ENCODE results near the gene PRKN.

PRKN gene

GRCh38 chr6:161750686-161751085 is 976.9 kb downstream of the PRKN start:
- H3K4me3 ChIP-seq (ENCODE audit: low read depth, low read length): no peak overlapping the region
- TF ChIP-seq MYC (IDR thresholded peaks at IDR 0.05; ENCODE audit: low read depth, low read length) (no peak), POLR2A (IDR thresholded peaks at IDR 0.05; ENCODE audit: extremely low read depth, insufficient read length) (no peak), MAX (IDR thresholded peaks at IDR 0.05; ENCODE audit: low read depth, low read length) (no peak), CTCF (IDR thresholded peaks at IDR 0.05; ENCODE audit: low read depth, low read length) (no peak)
- no peak for DNase-seq (ENCODE audit: low read depth)

- no peak for DNase-seq (ENCODE audit: low read depth)
- H3K4me3 ChIP-seq (ENCODE audit: low read depth, low read length): no peak overlapping the region
- TF ChIP-seq CTCF (IDR thresholded peaks at IDR 0.05; ENCODE audit: low read depth, low read length): no peak
- no peak for TF ChIP-seq POLR2A (IDR thresholded peaks at IDR 0.05; ENCODE audit: extremely low read depth, insufficient read length)
- no peak for TF ChIP-seq MAX (IDR thresholded peaks at IDR 0.05; ENCODE audit: low read depth, low read length)
- TF ChIP-seq MYC (IDR thresholded peaks at IDR 0.05; ENCODE audit: low read depth, low read length): no peak
Measured at GRCh38 chr6:161749576-161749975, 978.0 kb downstream of the PRKN start.

- peak; percentile 50 for DNase-seq (ENCODE audit: low read depth)
- peak; percentile 73 for TF ChIP-seq CTCF (IDR thresholded peaks at IDR 0.05; ENCODE audit: low read depth, low read length)
- TF ChIP-seq POLR2A (IDR thresholded peaks at IDR 0.05; ENCODE audit: extremely low read depth, insufficient read length): no peak
- H3K4me3 ChIP-seq (ENCODE audit: low read depth, low read length): no peak overlapping the region
Measured at GRCh38 chr6:161748535-161749416, 978.8 kb downstream of the PRKN start.

- TF ChIP-seq MYC (IDR thresholded peaks at IDR 0.05; ENCODE audit: low read depth, low read length) (no peak), CTCF (IDR thresholded peaks at IDR 0.05; ENCODE audit: low read depth, low read length) (no peak), MAX (IDR thresholded peaks at IDR 0.05; ENCODE audit: low read depth, low read length) (no peak), POLR2A (IDR thresholded peaks at IDR 0.05; ENCODE audit: extremely low read depth, insufficient read length) (no peak)
- no peak overlapping the region for H3K4me3 ChIP-seq (ENCODE audit: low read depth, low read length)
- DNase-seq (ENCODE audit: low read depth): no peak
Measured at GRCh38 chr6:161747506-161747905, 980.1 kb downstream of the PRKN start.

- TF ChIP-seq POLR2A (IDR thresholded peaks at IDR 0.05; ENCODE audit: extremely low read depth, insufficient read length): no peak
- TF ChIP-seq MAX (IDR thresholded peaks at IDR 0.05; ENCODE audit: low read depth, low read length): no peak
- TF ChIP-seq CTCF (IDR thresholded peaks at IDR 0.05; ENCODE audit: low read depth, low read length): no peak
- no peak for TF ChIP-seq MYC (IDR thresholded peaks at IDR 0.05; ENCODE audit: low read depth, low read length)
- H3K4me3 ChIP-seq (ENCODE audit: low read depth, low read length): no peak overlapping the region
- DNase-seq (ENCODE audit: low read depth): no peak
Measured at GRCh38 chr6:161745594-161746141, 981.9 kb downstream of the PRKN start.
